ENCODE results near the gene ASIC3. TPM values are rescaled to one million over a fixed set of nuclear protein-coding genes. Genes with fewer than 3 reads are reported as not detected.
A peak's percentile ranks its signal among the peaks of the same experiment; 100 is the strongest.

ASIC3 gene
- total RNA-seq: 1.3 TPM
- 1 to 10 TPM; 2.0 to 9.2 (median 4.6) TPM for polyA plus RNA-seq (ENCODE audit: insufficient read depth in 1 of 8, insufficient read length in 8 of 8, low replicate concordance in 1 of 8)
- long read RNA-seq, donor 1: 0 reads
- long read RNA-seq, donor 2: 0 reads
- long read RNA-seq, donor 3: 0 reads
- long read RNA-seq, donor 4: 0 reads
- long read RNA-seq, donor 5: 0 reads
- long read RNA-seq, donor 6, partial matches to known transcripts: 0 of 1 reads
- long read RNA-seq, donor 6, other reads (novel, unspliced or antisense): 0 of 1 reads
- long read RNA-seq, donor 7: 0 reads
- long read RNA-seq, donor 8: 0 reads
- long read RNA-seq, donor 9, partial matches to known transcripts: 0 of 1 reads
- long read RNA-seq, donor 9, other reads (novel, unspliced or antisense): 0 of 1 reads
- long read RNA-seq, donor 10: 0 reads
- long read RNA-seq, donor 11: 0 reads

- H3K27ac ChIP-seq (ENCODE audit: low read length): peak within 1 kb of the TSS; percentile 4
- 39% methylated on average over 21 of the region's 22 CpGs for WGBS (ENCODE audit: insufficient coverage)
- peaks cover 45% of the 10 kb centered on the region for H3K4me1 ChIP-seq (ENCODE audit: control insufficient read depth, insufficient read depth, low read length)
- H3K4me3 ChIP-seq (ENCODE audit: low read length): no peak within 1 kb of the TSS
- DNase-seq: no peak
- peaks cover 20% of the 10 kb centered on the region for H3K36me3 ChIP-seq (ENCODE audit: control insufficient read depth, insufficient read depth, low read length)
- H3K27me3 ChIP-seq (ENCODE audit: control insufficient read depth, insufficient read depth, low read length): peaks cover 13% of the 10 kb centered on the region
- no peaks in the 10 kb centered on the region for H3K9me3 ChIP-seq (replicated peaks; ENCODE audit: control insufficient read depth, low read depth, low read length)
These were observed at the start of gene ASIC3 for GRCh38 chr7:151047976-151048815. TSS of gene ASIC3 (plus strand) at chr7:151048531. CDS start at chr7:151048886, 355 bp downstream.

- WGBS (ENCODE audit: insufficient coverage): 91% methylated on average over 11 of the region's 12 CpGs
- Histone ChIP-seq H3K36me3 (ENCODE audit: control insufficient read depth, insufficient read depth, low read length) (no peaks in the 10 kb centered on the region), H3K27me3 (ENCODE audit: control insufficient read depth, insufficient read depth, low read length) (no peaks in the 10 kb centered on the region)
These were observed 49.3 kb upstream of the ASIC3 start for GRCh38 chr7:150999001-150999400.

GRCh38 chr7:150999497-151000230 lies 48.7 kb upstream of the ASIC3 start:
- 91% methylated on average over 5 of the region's 5 CpGs for WGBS (ENCODE audit: insufficient coverage)
- Histone ChIP-seq H3K9me3 (replicated peaks; ENCODE audit: control insufficient read depth, low read depth, low read length) (no peaks in the 10 kb centered on the region), H3K27ac (ENCODE audit: low read length) (no peak overlapping the region), H3K36me3 (ENCODE audit: control insufficient read depth, insufficient read depth, low read length) (no peaks in the 10 kb centered on the region), H3K4me3 (ENCODE audit: low read length) (no peak overlapping the region), H3K27me3 (ENCODE audit: control insufficient read depth, insufficient read depth, low read length) (no peaks in the 10 kb centered on the region), H3K4me1 (ENCODE audit: control insufficient read depth, insufficient read depth, low read length) (peaks cover 11% of the 10 kb centered on the region)
- no peak for DNase-seq

More at GRCh38 chr7:150999001-150999400, 49.3 kb upstream of the ASIC3 start:
- no peak overlapping the region for H3K27ac ChIP-seq (ENCODE audit: low read length)
- DNase-seq: no peak
- peaks cover 16% of the 10 kb centered on the region for H3K4me1 ChIP-seq (ENCODE audit: control insufficient read depth, insufficient read depth, low read length)
- H3K4me3 ChIP-seq (ENCODE audit: low read length): no peak overlapping the region
- no peaks in the 10 kb centered on the region for H3K9me3 ChIP-seq (replicated peaks; ENCODE audit: control insufficient read depth, low read depth, low read length)

GRCh38 chr7:151000897-151001495 lies 47.3 kb upstream of the ASIC3 start:
- 90% methylated on average over 11 of the region's 13 CpGs for WGBS (ENCODE audit: insufficient coverage)
- no peak for DNase-seq
- no peaks in the 10 kb centered on the region for H3K9me3 ChIP-seq (replicated peaks; ENCODE audit: control insufficient read depth, low read depth, low read length)
- H3K27me3 ChIP-seq (ENCODE audit: control insufficient read depth, insufficient read depth, low read length): no peaks in the 10 kb centered on the region
- H3K4me3 ChIP-seq (ENCODE audit: low read length): no peak overlapping the region
- no peaks in the 10 kb centered on the region for H3K36me3 ChIP-seq (ENCODE audit: control insufficient read depth, insufficient read depth, low read length)
- H3K4me1 ChIP-seq (ENCODE audit: control insufficient read depth, insufficient read depth, low read length): peaks cover 5% of the 10 kb centered on the region
- no peak overlapping the region for H3K27ac ChIP-seq (ENCODE audit: low read length)

- DNase-seq: no peak
- Histone ChIP-seq H3K4me3 (ENCODE audit: low read length) (no peak overlapping the region), H3K4me1 (ENCODE audit: control insufficient read depth, insufficient read depth, low read length) (peaks cover 5% of the 10 kb centered on the region), H3K27ac (ENCODE audit: low read length) (no peak overlapping the region), H3K27me3 (ENCODE audit: control insufficient read depth, insufficient read depth, low read length) (no peaks in the 10 kb centered on the region), H3K36me3 (ENCODE audit: control insufficient read depth, insufficient read depth, low read length) (no peaks in the 10 kb centered on the region), H3K9me3 (replicated peaks; ENCODE audit: control insufficient read depth, low read depth, low read length) (no peaks in the 10 kb centered on the region)
- WGBS (ENCODE audit: insufficient coverage): 97% methylated on average over 11 of the region's 16 CpGs
These were observed 46.8 kb upstream of the ASIC3 start for GRCh38 chr7:151001546-151001945.

- WGBS (ENCODE audit: insufficient coverage): 62% methylated on average over 10 of the region's 12 CpGs
- H3K4me3 ChIP-seq (ENCODE audit: low read length): no peak overlapping the region
- no peaks in the 10 kb centered on the region for H3K9me3 ChIP-seq (replicated peaks; ENCODE audit: control insufficient read depth, low read depth, low read length)
- H3K36me3 ChIP-seq (ENCODE audit: control insufficient read depth, insufficient read depth, low read length): no peaks in the 10 kb centered on the region
- H3K27me3 ChIP-seq (ENCODE audit: control insufficient read depth, insufficient read depth, low read length): peaks cover 1% of the 10 kb centered on the region
- no peak for DNase-seq
- no peak overlapping the region for H3K27ac ChIP-seq (ENCODE audit: low read length)
- H3K4me1 ChIP-seq (ENCODE audit: control insufficient read depth, insufficient read depth, low read length): peaks cover 16% of the 10 kb centered on the region
These were observed 44.8 kb upstream of the ASIC3 start for GRCh38 chr7:151003572-151003971.

- DNase-seq: no peak
- H3K27me3 ChIP-seq (ENCODE audit: control insufficient read depth, insufficient read depth, low read length): peaks cover 14% of the 10 kb centered on the region
- no peaks in the 10 kb centered on the region for H3K9me3 ChIP-seq (replicated peaks; ENCODE audit: control insufficient read depth, low read depth, low read length)
- no peak overlapping the region for H3K27ac ChIP-seq (ENCODE audit: low read length)
- H3K4me3 ChIP-seq (ENCODE audit: low read length): no peak overlapping the region
- peaks cover 32% of the 10 kb centered on the region for H3K4me1 ChIP-seq (ENCODE audit: control insufficient read depth, insufficient read depth, low read length)
- no peaks in the 10 kb centered on the region for H3K36me3 ChIP-seq (ENCODE audit: control insufficient read depth, insufficient read depth, low read length)
- 51% methylated on average over 3 of the region's 9 CpGs for WGBS (ENCODE audit: insufficient coverage)
These were observed 42.8 kb upstream of the ASIC3 start for GRCh38 chr7:151005566-151005965.

- peaks cover 35% of the 10 kb centered on the region for H3K4me1 ChIP-seq (ENCODE audit: control insufficient read depth, insufficient read depth, low read length)
- H3K36me3 ChIP-seq (ENCODE audit: control insufficient read depth, insufficient read depth, low read length): no peaks in the 10 kb centered on the region
- H3K4me3 ChIP-seq (ENCODE audit: low read length): no peak overlapping the region
- H3K27me3 ChIP-seq (ENCODE audit: control insufficient read depth, insufficient read depth, low read length): peaks cover 16% of the 10 kb centered on the region
- no peaks in the 10 kb centered on the region for H3K9me3 ChIP-seq (replicated peaks; ENCODE audit: control insufficient read depth, low read depth, low read length)
- 63% methylated on average over 20 of the region's 23 CpGs for WGBS (ENCODE audit: insufficient coverage)
- H3K27ac ChIP-seq (ENCODE audit: low read length): no peak overlapping the region
- no peak for DNase-seq
These were observed 41.6 kb upstream of the ASIC3 start for GRCh38 chr7:151006590-151007300.

- DNase-seq: no peak
- Histone ChIP-seq H3K4me1 (ENCODE audit: control insufficient read depth, insufficient read depth, low read length) (peaks cover 39% of the 10 kb centered on the region), H3K36me3 (ENCODE audit: control insufficient read depth, insufficient read depth, low read length) (no peaks in the 10 kb centered on the region), H3K27me3 (ENCODE audit: control insufficient read depth, insufficient read depth, low read length) (peaks cover 21% of the 10 kb centered on the region), H3K4me3 (ENCODE audit: low read length) (no peak overlapping the region), H3K9me3 (replicated peaks; ENCODE audit: control insufficient read depth, low read depth, low read length) (no peaks in the 10 kb centered on the region), H3K27ac (ENCODE audit: low read length) (no peak overlapping the region)
- WGBS (ENCODE audit: insufficient coverage): 47% methylated on average over 6 of the region's 7 CpGs
These were observed 40.8 kb upstream of the ASIC3 start for GRCh38 chr7:151007469-151007898.
